Lower lobe of right lung (tissue), 2 donors: ENCODE measurements around the gene PTPRN2. TPM values are rescaled to one million over a fixed set of nuclear protein-coding genes. Genes with fewer than 3 reads are reported as not detected.

Experiments used
- ATAC-seq, 2 donors: fragments of 200-7000 bp; cut with Tn5 transposase; one replicate each; pipeline ENCODE4 v1.9.1; 2020 to 2022; ENCODE audit warnings: mild to moderate bottlenecking in 2 of 2, moderate library complexity in 2 of 2
- DNase-seq: peaks from one replicate; pipeline ENCODE4 v3.0.0-alpha.2; 2020
- H3K27ac ChIP-seq: fragments of 200-600 bp; one replicate; pipeline ENCODE4 v1.8.0; 2022
- H3K27me3 ChIP-seq: fragments of 200-600 bp; one replicate; pipeline ENCODE4 v1.8.0; 2022; ENCODE audit warnings: low read depth
- H3K36me3 ChIP-seq: fragments of 200-600 bp; one replicate; pipeline ENCODE4 v1.8.0; 2022; ENCODE audit warnings: mild to moderate bottlenecking
- H3K4me1 ChIP-seq: fragments of 200-600 bp; one replicate; pipeline ENCODE4 v1.8.0; 2022
- H3K4me3 ChIP-seq: fragments of 200-600 bp; one replicate; pipeline ENCODE4 v1.8.0; 2022; ENCODE audit warnings: mild to moderate bottlenecking
- H3K9me3 ChIP-seq: fragments of 200-600 bp; one replicate; pipeline ENCODE4 v1.8.0; 2022
- intact Hi-C: fragments of 100-400 bp; cut with DNase I; formaldehyde crosslinking; loops from one replicate; pipeline ENCODE4 v1.11.0; 2022
- total RNA-seq: library from RNA; stranded (reverse); fragmentation: NEBNext Ultra II Directional; extraction: Animal tissue kit (Norgen Biotek cat#: 25700); gene quantifications from one replicate; pipeline ENCODE4 v1.2.1, GENCODE V29; 2021
- TF ChIP-seq, protein P1 (sequence below): fragments of 200-600 bp; IDR thresholded peaks from one replicate; pipeline ENCODE4 v1.8.0; 2022; ENCODE audit warnings: antibody characterized with exemption, mild to moderate bottlenecking
- donor health status: DM: no; HTN: yes; CAD: no; lungs with severe emphysema.

PTPRN2 gene
- total RNA-seq, 1 donor from 2014 or later = 6.8 TPM

DNA sequence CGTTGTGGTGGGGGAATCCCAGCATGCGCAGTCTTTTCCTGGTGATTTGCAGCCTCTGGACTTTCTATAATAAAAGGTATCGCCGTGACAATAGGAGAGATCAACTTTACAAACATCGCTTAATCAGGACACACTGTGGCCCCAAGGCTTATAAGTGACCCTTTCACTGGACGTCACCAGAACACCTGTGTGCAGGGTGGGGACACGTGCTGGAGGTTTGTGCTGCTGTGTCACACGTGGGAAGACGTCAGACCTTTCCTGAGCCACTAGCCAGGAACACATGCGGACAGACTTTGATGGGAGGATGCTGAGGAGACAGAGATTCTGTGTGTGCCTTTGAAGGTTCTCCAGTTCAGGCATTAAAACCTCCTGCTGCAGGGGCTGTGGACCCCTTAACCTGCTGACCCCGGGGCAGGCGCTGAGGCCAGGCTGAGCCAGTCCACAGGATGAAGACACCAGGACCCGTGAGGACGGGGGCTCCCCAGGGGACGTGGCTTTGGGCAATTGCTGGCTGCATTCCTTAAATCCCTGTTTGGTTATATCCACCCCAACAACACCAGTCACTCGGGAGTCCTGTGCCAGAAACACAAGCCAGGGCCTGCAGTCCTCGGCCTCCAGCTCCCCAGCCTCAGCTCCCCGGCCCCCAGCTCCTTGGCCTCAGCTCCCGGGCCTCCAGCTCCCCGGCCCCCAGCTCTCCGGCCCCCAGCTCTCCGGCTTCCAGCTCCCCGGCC, 183.4 kb downstream of the PTPRN2 start:
- no peaks in the 10 kb centered on the region for H3K36me3 ChIP-seq
- H3K9me3 ChIP-seq = peaks cover under 1% of the 10 kb centered on the region
- no peak overlapping the region for H3K27ac ChIP-seq
- ATAC-seq = no peak
- H3K27me3 ChIP-seq = no peaks in the 10 kb centered on the region
- intact Hi-C loops = no loop called here
- TF ChIP-seq, protein P1, sequence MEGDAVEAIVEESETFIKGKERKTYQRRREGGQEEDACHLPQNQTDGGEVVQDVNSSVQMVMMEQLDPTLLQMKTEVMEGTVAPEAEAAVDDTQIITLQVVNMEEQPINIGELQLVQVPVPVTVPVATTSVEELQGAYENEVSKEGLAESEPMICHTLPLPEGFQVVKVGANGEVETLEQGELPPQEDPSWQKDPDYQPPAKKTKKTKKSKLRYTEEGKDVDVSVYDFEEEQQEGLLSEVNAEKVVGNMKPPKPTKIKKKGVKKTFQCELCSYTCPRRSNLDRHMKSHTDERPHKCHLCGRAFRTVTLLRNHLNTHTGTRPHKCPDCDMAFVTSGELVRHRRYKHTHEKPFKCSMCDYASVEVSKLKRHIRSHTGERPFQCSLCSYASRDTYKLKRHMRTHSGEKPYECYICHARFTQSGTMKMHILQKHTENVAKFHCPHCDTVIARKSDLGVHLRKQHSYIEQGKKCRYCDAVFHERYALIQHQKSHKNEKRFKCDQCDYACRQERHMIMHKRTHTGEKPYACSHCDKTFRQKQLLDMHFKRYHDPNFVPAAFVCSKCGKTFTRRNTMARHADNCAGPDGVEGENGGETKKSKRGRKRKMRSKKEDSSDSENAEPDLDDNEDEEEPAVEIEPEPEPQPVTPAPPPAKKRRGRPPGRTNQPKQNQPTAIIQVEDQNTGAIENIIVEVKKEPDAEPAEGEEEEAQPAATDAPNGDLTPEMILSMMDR = no peak
- H3K4me3 ChIP-seq = no peak overlapping the region
- no peak for DNase-seq
- H3K4me1 ChIP-seq = no peaks in the 10 kb centered on the region

DNA sequence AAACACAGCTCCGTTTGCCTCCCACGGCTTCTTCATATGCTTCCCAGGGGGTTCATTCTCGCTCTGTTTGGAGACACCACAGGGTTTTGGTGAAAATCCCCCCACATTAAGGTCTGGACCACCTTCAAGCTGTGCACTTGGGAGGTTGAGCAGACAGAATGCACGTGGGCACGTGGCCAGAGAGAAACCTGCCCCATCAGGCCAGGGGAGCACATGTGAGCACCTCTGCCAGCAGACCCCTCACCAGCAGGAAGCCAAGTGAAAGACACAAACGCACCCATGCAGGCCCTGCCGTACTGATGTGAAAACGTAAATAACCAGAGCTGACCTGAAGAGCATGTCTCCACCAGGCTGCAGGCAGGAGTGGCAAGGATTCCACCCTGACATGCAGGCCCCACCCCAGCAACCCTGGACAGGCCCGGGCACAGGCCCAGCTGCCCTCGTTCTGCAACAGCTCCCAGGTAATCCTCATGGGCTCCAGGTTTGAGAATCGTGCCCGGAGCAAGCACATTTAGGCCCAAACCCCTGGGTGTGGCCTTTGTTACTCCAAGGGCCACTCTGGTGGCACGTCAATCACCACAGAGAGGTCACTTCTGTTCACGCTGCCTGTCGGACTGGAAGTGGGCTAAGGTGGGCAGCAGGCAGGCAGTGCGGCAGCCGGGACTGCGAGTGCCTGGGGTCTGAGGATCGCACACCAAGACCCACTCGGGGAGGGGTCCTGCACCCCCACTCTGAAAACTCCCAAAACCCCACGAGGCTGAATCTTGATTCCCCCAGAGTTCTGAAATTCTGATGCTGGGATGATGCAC, 184.4 kb downstream of the PTPRN2 start:
- no peaks in the 10 kb centered on the region for H3K27me3 ChIP-seq
- no peak overlapping the region for H3K4me3 ChIP-seq
- peaks cover 5% of the 10 kb centered on the region for H3K9me3 ChIP-seq
- intact Hi-C loops = no loop called here
- no peak overlapping the region for H3K27ac ChIP-seq
- no peaks in the 10 kb centered on the region for H3K4me1 ChIP-seq
- no peaks in the 10 kb centered on the region for H3K36me3 ChIP-seq
- TF ChIP-seq, protein P1 = no peak
- DNase-seq (no peak), ATAC-seq (peak in 1 of 2 donors; percentile 61)

DNA sequence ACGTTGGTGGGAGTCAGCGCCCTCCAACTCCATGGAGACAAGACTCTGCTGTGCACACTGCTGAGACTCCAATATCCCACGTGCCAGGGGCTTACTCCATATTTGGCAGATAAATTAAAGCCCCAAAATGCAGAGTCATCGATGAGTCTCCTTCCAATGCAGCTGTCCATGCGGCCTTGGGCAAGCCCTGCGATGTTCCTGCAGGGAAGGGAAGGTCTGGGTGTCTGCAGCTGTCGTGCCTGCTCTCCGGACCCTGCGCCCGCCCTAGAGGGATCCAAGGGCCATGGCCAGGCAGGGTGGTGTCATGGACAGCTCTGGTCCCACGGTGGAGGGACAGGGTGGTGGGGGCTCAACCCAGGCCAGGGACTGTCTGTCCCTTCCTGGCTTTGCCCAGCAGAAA, 185.2 kb downstream of the PTPRN2 start:
- no peaks in the 10 kb centered on the region for H3K27me3 ChIP-seq
- H3K9me3 ChIP-seq = peaks cover 5% of the 10 kb centered on the region
- no peak overlapping the region for H3K27ac ChIP-seq
- intact Hi-C loops = no loop called here
- ATAC-seq (peak in 1 of 2 donors; percentile 32), DNase-seq (no peak)
- no peak overlapping the region for H3K4me3 ChIP-seq
- TF ChIP-seq, protein P1 = no peak
- H3K36me3 ChIP-seq = no peaks in the 10 kb centered on the region
- H3K4me1 ChIP-seq = no peaks in the 10 kb centered on the region

DNA sequence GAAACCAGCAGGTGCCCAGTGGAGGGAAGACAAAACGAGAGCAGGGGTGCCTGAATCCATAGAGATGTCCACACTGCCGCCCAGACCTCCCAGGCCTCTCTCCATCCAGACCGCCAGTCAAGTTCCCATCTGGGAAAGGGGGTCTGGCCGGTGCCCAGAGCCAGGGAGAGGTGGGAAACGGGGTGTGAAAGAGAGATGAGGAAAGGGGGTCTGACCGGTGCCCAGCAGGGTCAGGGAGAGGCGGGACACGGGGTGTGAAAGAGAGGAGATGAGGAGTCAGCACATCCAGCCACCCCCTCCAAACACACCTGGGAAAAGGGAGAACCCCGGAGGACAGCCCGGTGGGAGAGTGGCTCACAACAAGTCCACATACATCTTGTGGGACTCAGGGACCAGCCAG, 185.8 kb downstream of the PTPRN2 start:
- ATAC-seq (no peak), DNase-seq (no peak)
- H3K4me1 ChIP-seq = no peaks in the 10 kb centered on the region
- H3K36me3 ChIP-seq = no peaks in the 10 kb centered on the region
- H3K9me3 ChIP-seq = peaks cover 5% of the 10 kb centered on the region
- H3K27me3 ChIP-seq = no peaks in the 10 kb centered on the region
- intact Hi-C loops = no loop called here
- TF ChIP-seq, protein P1 = no peak
- no peak overlapping the region for H3K27ac ChIP-seq
- no peak overlapping the region for H3K4me3 ChIP-seq

DNA sequence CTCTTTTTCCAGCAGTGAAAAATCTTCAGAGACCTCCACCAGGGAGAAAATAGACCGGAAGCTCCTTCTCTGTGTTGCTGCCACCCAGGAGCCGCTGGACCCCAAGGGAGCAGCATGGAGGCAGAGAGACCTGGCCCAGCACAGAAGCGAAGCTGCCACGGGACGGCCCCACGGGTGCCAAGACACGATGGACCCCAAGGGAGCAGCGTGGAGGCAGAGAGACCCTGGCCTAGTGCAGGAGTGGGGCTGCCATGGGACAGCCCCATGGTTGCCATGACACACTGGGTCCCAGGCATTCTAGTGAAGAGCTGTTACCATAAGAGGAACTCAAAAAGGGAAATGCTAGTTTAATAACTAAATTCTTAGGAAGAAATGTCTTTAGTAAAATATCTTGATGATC, 186.3 kb downstream of the PTPRN2 start:
- no peak for ATAC-seq
- no peak overlapping the region for H3K27ac ChIP-seq
- TF ChIP-seq, protein P1 = no peak
- no peaks in the 10 kb centered on the region for H3K36me3 ChIP-seq
- no peaks in the 10 kb centered on the region for H3K4me1 ChIP-seq
- DNase-seq = no peak
- no peak overlapping the region for H3K4me3 ChIP-seq
- no peaks in the 10 kb centered on the region for H3K27me3 ChIP-seq
- intact Hi-C loops = no loop called here
- peaks cover 5% of the 10 kb centered on the region for H3K9me3 ChIP-seq
